ENCODE measurements around the gene SNORC. TPM values are rescaled to one million over a fixed set of nuclear protein-coding genes. Genes with fewer than 3 reads are reported as not detected.

The SNORC gene
- total RNA-seq, 4 donors from 2014 or later: 0.35 to 2.0 TPM; not detected in 2

DNA sequence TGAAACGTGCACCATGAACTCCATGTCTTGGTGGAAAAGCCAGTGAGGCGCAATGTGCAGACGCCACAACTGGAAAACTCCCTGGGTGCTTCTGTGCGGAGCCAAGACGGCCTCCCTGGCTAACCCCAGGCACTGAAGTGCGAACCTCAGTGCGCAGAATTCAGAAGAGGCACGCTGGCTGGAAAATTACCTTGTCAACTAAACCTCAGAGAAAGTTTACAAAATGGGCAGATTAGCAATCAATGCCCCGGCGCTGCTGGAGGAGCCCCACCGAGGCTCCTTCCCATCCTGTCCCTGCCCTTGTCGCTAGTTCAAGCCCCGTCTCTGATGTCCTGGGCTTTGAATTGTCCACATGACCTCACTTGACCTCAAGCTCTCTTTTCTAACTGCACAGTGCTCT is 22.2 kb downstream of the SNORC start:
- Histone ChIP-seq H3K36me3 (no peaks in the 10 kb centered on the region), H3K9me3 (no peaks in the 10 kb centered on the region), H3K4me3 (no peak overlapping the region), H3K27me3 (no peaks in the 10 kb centered on the region), H3K4me1 (no peaks in the 10 kb centered on the region), H3K27ac (no peak overlapping the region)
- DNase-seq: no peak
- no peak for TF ChIP-seq POLR2A (IDR thresholded peaks at IDR 0.05)
- TF ChIP-seq, protein P1, sequence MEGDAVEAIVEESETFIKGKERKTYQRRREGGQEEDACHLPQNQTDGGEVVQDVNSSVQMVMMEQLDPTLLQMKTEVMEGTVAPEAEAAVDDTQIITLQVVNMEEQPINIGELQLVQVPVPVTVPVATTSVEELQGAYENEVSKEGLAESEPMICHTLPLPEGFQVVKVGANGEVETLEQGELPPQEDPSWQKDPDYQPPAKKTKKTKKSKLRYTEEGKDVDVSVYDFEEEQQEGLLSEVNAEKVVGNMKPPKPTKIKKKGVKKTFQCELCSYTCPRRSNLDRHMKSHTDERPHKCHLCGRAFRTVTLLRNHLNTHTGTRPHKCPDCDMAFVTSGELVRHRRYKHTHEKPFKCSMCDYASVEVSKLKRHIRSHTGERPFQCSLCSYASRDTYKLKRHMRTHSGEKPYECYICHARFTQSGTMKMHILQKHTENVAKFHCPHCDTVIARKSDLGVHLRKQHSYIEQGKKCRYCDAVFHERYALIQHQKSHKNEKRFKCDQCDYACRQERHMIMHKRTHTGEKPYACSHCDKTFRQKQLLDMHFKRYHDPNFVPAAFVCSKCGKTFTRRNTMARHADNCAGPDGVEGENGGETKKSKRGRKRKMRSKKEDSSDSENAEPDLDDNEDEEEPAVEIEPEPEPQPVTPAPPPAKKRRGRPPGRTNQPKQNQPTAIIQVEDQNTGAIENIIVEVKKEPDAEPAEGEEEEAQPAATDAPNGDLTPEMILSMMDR (IDR thresholded peaks at IDR 0.05): no peak
- intact Hi-C loops (cut with DNase I; ENCODE audit: low total_unique reads): no loop called here

DNA sequence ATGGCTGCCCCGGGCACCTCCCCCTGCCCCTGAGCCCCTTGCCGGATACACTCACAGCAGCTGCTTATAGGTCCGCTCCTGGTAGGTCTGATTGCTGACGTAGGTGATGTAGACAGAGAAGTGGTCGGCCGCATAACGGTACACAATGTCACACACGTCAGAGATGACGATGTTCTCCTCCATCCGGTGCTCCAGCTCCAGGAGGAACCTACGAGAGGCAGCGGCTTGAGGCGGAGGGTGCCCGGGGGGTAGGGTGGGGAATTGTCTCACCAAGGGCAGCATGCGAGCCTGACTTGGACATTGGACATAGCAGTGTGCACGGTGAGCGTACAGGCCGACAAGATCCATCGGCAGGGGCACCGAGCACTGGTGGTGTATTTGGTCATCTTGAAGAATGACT is 22.8 kb downstream of the SNORC start:
- TF ChIP-seq, protein P1 (IDR thresholded peaks at IDR 0.05): no peak
- no peak for TF ChIP-seq POLR2A (IDR thresholded peaks at IDR 0.05)
- no peak overlapping the region for H3K4me3 ChIP-seq
- intact Hi-C loops (cut with DNase I; ENCODE audit: low total_unique reads): no loop called here
- no peaks in the 10 kb centered on the region for H3K4me1 ChIP-seq
- DNase-seq: no peak
- H3K9me3 ChIP-seq: no peaks in the 10 kb centered on the region
- no peak overlapping the region for H3K27ac ChIP-seq
- no peaks in the 10 kb centered on the region for H3K27me3 ChIP-seq
- H3K36me3 ChIP-seq: no peaks in the 10 kb centered on the region

DNA sequence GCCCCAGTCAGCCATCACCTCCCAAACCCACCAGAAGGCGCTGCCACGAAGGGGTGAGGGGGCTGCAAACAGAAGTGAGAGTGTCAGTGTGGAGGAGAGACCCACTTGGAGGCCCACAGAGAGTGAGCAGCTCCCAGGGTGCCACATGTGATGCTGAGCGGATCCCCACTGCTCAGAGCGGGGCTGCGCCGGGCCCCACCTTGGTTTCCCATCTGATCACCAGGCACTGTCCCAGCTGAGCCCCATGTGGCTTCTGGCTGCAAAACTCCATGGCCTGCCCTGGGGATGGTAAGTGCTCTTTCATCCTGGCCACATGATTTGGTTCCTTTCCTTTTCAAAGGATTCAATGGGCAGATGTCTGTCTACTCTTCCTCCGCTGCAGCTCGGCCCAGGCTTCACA is 23.8 kb downstream of the SNORC start:
- DNase-seq: no peak
- no peak overlapping the region for H3K4me3 ChIP-seq
- no peaks in the 10 kb centered on the region for H3K4me1 ChIP-seq
- TF ChIP-seq, protein P1 (IDR thresholded peaks at IDR 0.05): no peak
- no peak for TF ChIP-seq POLR2A (IDR thresholded peaks at IDR 0.05)
- no peaks in the 10 kb centered on the region for H3K36me3 ChIP-seq
- H3K9me3 ChIP-seq: no peaks in the 10 kb centered on the region
- intact Hi-C loops (cut with DNase I; ENCODE audit: low total_unique reads): no loop called here
- H3K27ac ChIP-seq: no peak overlapping the region
- H3K27me3 ChIP-seq: no peaks in the 10 kb centered on the region

DNA sequence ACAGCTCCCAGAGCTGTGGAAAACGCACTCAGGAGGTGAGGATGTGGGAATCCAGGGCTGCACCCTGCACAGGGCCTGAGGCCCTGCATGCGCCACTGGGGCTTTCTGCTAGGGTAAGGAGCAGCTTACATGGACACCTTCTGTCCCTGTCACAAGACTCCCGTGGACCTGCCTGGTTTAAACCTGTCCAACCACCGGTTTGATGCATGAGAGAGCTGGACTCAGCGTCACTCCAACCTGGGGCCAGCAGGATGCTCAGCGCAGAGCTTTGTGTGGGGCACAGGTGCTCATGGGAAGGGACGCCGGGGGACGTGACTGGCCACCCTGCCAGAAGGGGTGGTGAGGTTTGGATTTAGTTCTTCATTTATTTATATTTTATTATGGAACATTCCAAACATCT is 24.2 kb downstream of the SNORC start:
- H3K36me3 ChIP-seq: no peaks in the 10 kb centered on the region
- no peak overlapping the region for H3K4me3 ChIP-seq
- no peaks in the 10 kb centered on the region for H3K9me3 ChIP-seq
- H3K27me3 ChIP-seq: no peaks in the 10 kb centered on the region
- no peak for DNase-seq
- TF ChIP-seq, protein P1 (IDR thresholded peaks at IDR 0.05): no peak
- TF ChIP-seq POLR2A (IDR thresholded peaks at IDR 0.05): no peak
- H3K27ac ChIP-seq: no peak overlapping the region
- intact Hi-C loops (cut with DNase I; ENCODE audit: low total_unique reads): no loop called here
- H3K4me1 ChIP-seq: no peaks in the 10 kb centered on the region

DNA sequence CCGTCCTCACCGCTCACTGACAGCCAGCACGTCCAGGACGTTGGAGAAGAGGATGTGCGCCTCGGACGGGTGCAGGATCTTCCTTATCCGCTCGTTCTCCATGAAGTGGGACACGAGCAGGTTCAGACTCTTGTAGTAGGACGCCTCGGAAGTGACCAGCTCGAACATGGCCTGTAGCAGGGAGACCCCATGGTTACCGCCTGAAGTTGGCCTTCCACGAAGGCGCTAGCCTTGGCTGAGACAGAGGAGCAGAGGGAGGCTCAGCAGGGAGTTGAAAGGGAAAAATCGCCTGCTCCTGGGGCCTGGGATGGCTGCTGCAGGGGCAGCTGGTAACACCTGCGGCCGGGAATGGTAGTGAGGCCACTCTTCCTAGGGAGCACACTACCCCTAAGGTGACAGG is 24.7 kb downstream of the SNORC start:
- no peak for TF ChIP-seq POLR2A (IDR thresholded peaks at IDR 0.05)
- TF ChIP-seq, protein P1 (IDR thresholded peaks at IDR 0.05): no peak
- no peaks in the 10 kb centered on the region for H3K4me1 ChIP-seq
- no peaks in the 10 kb centered on the region for H3K36me3 ChIP-seq
- H3K27me3 ChIP-seq: no peaks in the 10 kb centered on the region
- H3K27ac ChIP-seq: no peak overlapping the region
- no peak overlapping the region for H3K4me3 ChIP-seq
- intact Hi-C loops (cut with DNase I; ENCODE audit: low total_unique reads): no loop called here
- no peaks in the 10 kb centered on the region for H3K9me3 ChIP-seq
- DNase-seq: no peak
